Fibroblast of villous mesenchyme (primary cell): ENCODE results near the gene TEAD1. TPM values are rescaled to one million over a fixed set of nuclear protein-coding genes. Genes with fewer than 3 reads are reported as not detected.

ENCODE experiments used
- DNase-seq: peaks from one replicate; pipeline ENCODE4 v3.0.0-alpha.2; 2010; ENCODE audit warnings: low read depth
- H3K4me3 ChIP-seq: 2 replicates; pipeline ENCODE4 v1.5.1; 2011; ENCODE audit warnings: low read depth, mild to moderate bottlenecking, low read length
- total RNA-seq: library from RNA; depleted of rRNA; stranded (reverse); fragments of >200 nt; gene quantifications from 2 replicates; pipeline ENCODE4 v1.2.3, GENCODE V29; 2012
- TF ChIP-seq, protein P1 (sequence below): IDR thresholded peaks from 2 replicates; pipeline ENCODE4 v1.5.1; 2012; ENCODE audit warnings: low read depth, mild to moderate bottlenecking, low read length; ENCODE audit not compliant: insufficient read depth

TEAD1 gene
- total RNA-seq, 1 donor, result 244 TPM

DNA sequence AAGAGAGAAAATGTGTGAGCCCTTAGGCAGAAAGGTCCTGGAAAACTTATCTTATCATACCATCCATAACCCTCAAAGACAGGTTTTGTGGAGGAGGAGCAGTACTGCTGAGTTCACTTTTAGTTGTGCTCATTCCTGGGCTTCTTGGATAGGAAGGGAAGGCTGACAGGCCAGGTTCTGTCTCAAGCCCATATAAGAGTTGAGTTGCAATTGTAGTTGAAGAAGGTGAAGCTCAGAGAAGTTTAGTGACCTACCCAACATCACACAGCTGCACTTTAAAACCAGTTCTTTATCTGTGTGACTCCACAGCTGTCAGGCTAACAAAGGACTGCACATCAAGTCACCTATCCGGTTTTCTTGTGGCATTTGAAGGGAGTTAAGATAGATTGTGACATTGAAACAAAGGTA is 13.0 kb downstream of the TEAD1 start:
- H3K4me3 ChIP-seq, result no peak overlapping the region
- no peak for DNase-seq
- TF ChIP-seq, protein P1, sequence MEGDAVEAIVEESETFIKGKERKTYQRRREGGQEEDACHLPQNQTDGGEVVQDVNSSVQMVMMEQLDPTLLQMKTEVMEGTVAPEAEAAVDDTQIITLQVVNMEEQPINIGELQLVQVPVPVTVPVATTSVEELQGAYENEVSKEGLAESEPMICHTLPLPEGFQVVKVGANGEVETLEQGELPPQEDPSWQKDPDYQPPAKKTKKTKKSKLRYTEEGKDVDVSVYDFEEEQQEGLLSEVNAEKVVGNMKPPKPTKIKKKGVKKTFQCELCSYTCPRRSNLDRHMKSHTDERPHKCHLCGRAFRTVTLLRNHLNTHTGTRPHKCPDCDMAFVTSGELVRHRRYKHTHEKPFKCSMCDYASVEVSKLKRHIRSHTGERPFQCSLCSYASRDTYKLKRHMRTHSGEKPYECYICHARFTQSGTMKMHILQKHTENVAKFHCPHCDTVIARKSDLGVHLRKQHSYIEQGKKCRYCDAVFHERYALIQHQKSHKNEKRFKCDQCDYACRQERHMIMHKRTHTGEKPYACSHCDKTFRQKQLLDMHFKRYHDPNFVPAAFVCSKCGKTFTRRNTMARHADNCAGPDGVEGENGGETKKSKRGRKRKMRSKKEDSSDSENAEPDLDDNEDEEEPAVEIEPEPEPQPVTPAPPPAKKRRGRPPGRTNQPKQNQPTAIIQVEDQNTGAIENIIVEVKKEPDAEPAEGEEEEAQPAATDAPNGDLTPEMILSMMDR, result no peak

DNA sequence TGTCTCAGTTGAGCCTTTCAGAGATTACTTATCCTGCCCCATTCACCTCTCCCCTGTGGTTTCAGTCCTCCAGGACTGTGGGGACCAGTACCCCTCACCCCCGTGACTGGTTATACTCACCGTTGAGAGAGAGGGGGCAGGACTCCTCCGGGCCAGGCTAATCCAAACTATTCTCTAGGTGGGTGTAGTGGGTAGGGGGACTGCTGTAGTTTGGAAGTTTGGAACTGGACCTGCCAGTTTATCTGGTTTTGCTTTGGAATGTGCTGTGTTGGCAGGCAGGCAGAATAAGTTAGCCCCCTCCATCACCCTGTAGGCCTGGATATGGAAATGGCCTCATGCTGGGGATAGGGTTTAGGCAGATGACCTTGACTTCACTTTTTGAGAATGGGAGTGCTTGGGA is 13.5 kb downstream of the TEAD1 start:
- no peak for DNase-seq
- TF ChIP-seq, protein P1, result no peak

DNA sequence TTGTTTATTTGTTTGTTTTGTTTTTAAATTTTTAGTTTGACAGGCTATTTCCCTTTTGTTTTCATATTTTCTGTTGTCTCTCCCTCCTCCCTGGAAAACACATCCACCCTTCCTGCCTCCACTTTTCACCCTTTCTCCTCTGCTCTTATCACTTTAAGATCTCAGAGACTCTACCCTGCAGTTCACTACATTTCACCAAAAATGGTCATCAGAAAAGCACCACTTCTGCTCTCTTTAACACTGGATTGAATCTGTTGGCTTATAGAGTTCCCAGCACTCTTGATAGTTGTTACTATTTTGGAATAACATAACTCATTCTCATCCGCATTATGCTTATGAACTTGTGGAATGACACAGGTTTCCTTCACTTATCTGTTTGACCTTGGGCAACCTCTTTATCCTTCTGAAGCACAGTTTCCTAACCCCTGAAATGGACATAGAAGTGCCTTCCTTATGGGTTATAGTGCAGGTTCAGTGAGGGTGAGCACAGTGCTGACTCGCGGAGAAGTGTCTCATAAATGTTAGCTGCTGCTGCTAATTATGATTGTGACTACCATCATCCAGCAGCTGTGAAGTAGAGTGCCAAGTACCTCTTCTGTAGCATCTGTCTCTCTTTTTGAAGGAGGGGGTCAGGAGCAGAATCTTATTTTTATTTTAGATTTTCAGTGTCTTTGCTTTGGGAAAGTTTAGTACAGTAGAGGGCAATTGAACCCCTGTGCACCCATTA is 15.0 kb downstream of the TEAD1 start:
- no peak overlapping the region for H3K4me3 ChIP-seq
- DNase-seq, result no peak
- TF ChIP-seq, protein P1, result no peak

More for the DNA sequence above, 13.5 kb downstream of the TEAD1 start:
- no peak overlapping the region for H3K4me3 ChIP-seq

DNA sequence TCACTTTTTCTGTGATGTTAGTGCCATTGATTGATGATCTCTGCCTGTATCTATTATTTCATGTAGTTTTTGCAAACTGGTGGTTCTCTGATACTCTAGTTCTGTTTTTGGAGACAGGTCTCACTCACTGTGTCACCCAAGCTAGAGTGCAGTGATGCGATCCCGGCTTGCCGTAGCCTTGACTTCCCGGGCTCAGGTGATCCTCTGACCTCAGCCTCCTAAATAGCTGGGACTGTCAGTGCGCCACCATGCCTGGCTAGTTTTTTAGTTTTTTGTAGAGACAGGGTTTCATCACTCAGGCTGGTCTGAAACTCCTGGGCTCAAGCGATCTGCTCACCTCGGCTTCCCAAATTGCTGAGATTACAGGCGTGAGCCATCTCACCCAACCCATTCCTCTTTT is 16.4 kb downstream of the TEAD1 start:
- no peak for DNase-seq
- TF ChIP-seq, protein P1, result no peak
- H3K4me3 ChIP-seq, result no peak overlapping the region

DNA sequence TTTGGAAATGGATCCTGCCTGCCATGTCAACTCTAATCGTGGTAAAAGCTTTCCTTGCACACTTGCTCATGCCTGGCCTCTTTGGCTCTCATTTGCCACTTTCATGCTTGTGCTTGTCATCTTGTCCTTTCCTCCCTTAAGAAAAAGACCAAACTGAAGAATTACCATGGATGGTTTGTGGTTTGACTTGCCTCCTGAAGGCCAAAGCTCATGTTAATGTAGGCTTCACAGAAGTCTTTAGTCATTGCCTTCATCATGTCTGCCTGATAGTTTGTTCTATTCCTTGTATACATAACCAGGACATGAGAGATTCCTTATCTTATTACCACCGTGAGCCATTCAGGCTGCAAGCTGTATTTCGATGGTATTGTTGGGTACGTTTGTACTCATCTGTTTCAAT is 17.3 kb downstream of the TEAD1 start:
- no peak overlapping the region for H3K4me3 ChIP-seq
- TF ChIP-seq, protein P1, result no peak

DNA sequence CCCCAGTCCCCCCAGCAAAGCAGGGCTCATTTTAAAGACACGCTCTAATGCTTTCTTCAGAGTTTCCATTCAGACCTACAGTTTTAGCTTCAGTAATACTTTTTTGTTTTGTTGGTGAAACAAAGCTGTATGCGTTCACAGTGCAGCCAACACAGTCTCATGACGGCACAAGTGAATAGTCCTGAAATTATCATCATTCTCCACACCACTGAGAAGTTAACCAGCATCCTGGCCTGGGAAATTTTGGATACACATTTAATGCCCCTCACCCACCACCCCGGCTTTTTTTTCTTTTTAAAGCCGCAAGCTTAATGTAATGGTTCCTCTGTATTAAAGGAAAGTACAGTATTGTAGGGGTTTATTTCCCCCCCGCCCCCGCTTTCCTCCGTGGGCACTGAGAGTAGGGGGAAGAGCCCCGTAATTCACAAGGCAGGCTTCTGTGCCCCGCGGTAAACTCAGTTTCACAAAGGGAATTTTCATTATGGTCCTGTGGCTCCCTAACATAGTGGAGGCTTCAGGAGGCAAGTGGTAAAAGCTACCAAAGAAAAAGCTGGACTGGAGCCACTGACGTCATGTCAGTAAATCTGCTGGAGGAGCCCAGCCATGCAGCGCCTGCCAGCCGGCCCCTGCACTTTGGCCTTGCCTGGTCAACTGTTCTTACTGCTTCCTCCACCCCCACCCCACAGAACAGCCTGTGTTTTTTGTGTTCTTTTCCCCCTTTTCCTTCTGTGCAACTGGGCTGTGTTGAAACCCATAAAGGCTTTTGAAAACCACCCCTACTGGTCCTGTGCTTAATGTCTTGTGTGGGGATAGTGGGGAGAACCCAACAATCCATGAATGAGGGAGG is 18.2 kb downstream of the TEAD1 start:
- TF ChIP-seq, protein P1, result no peak
- peak; percentile 99 for DNase-seq

More for the DNA sequence above, 17.3 kb downstream of the TEAD1 start:
- DNase-seq, result peak; percentile 93

More for the DNA sequence above, 18.2 kb downstream of the TEAD1 start:
- peak overlapping the region; percentile 29 for H3K4me3 ChIP-seq
